SU-DHL-6 (cell line): ENCODE results near the gene SF3B2.

Experiments used
- H2AFZ ChIP-seq: fragments of 200-600 bp; sonication (generic); 2 replicates; pipeline ENCODE4 v1.6.1; 2014; ENCODE audit warnings: low read depth, mild to moderate bottlenecking, moderate library complexity, mixed read lengths, antibody characterized with exemption, low read length; ENCODE audit not compliant: severe bottlenecking
- H3F3A ChIP-seq: fragments of 200-600 bp; shearing (Covaris generic); 2 replicates; pipeline ENCODE4 v1.6.0; 2016; ENCODE audit warnings: antibody characterized with exemption, mild to moderate bottlenecking; ENCODE audit not compliant: insufficient read depth
- H3K27ac ChIP-seq: fragments of 200-600 bp; sonication (generic); 2 replicates; pipeline ENCODE4 v1.5.1; 2016; ENCODE audit warnings: low read depth, mild to moderate bottlenecking, low read length, moderate library complexity, mixed read lengths
- H3K27me3 ChIP-seq: fragments of 200-600 bp; sonication (generic), shearing (Covaris generic); 2 replicates; pipeline ENCODE4 v1.6.0; 2014; ENCODE audit warnings: mild to moderate bottlenecking, low read length
- H3K36me3 ChIP-seq: fragments of 200-600 bp; sonication (generic); 2 replicates; pipeline ENCODE4 v1.6.1; 2014; ENCODE audit warnings: mild to moderate bottlenecking, low read length, mixed read lengths
- H3K4me2 ChIP-seq: fragments of 300-600, 200-600 bp; shearing (Covaris generic), sonication (generic); 2 replicates; pipeline ENCODE4 v1.6.0; 2014; ENCODE audit warnings: low read length, low read depth, mild to moderate bottlenecking; ENCODE audit not compliant: poor library complexity, severe bottlenecking
- H3K4me3 ChIP-seq: fragments of 200-600 bp; sonication (generic); 2 replicates; pipeline ENCODE4 v1.5.1; 2014; ENCODE audit warnings: antibody characterized with exemption, low read length, mild to moderate bottlenecking, mixed read lengths; ENCODE audit not compliant: insufficient read depth, poor library complexity, severe bottlenecking
- H3K79me2 ChIP-seq: fragments of 200-600 bp; sonication (generic); 2 replicates; pipeline ENCODE4 v1.6.1; 2014; ENCODE audit warnings: mild to moderate bottlenecking, low read length, moderate library complexity; ENCODE audit not compliant: insufficient read depth
- H3K9ac ChIP-seq: fragments of 200-600 bp; sonication (generic); 2 replicates; pipeline ENCODE4 v1.7.0; 2014; ENCODE audit warnings: mild to moderate bottlenecking, low read length
- H3K9me2 ChIP-seq: fragments of 200-600 bp; sonication (generic); replicated peaks from 2 replicates; pipeline ENCODE4 v1.6.1; 2014; ENCODE audit warnings: low read length; ENCODE audit not compliant: insufficient read depth
- H3K9me3 ChIP-seq: fragments of 200-600 bp; sonication (generic); 2 replicates; pipeline ENCODE4 v1.6.1; 2014; ENCODE audit warnings: low read length, mixed read lengths; ENCODE audit not compliant: insufficient read depth
- H4K20me1 ChIP-seq: fragments of 200-600 bp; sonication (generic); 2 replicates; pipeline ENCODE4 v1.6.1; 2014; ENCODE audit warnings: low read depth, mild to moderate bottlenecking, antibody characterized with exemption, low read length, moderate library complexity, mixed read lengths
- EZH2phosphoT487 ChIP-seq: fragments of 200-600 bp; sonication (generic), shearing (Covaris generic); conservative IDR thresholded peaks from 2 replicates; pipeline ENCODE4 v1.6.1; 2018; ENCODE audit warnings: mild to moderate bottlenecking, antibody characterized with exemption, low read length, moderate library complexity, mixed read lengths
- TF ChIP-seq, protein P1 (sequence below): fragments of 200-600 bp; sonication (generic); IDR thresholded peaks from one replicate; pipeline ENCODE4 v1.5.1; 2017; ENCODE audit warnings: antibody characterized with exemption, mild to moderate bottlenecking, low read length, moderate library complexity; ENCODE audit not compliant: insufficient read depth, poor library complexity, severe bottlenecking

SF3B2 gene

DNA sequence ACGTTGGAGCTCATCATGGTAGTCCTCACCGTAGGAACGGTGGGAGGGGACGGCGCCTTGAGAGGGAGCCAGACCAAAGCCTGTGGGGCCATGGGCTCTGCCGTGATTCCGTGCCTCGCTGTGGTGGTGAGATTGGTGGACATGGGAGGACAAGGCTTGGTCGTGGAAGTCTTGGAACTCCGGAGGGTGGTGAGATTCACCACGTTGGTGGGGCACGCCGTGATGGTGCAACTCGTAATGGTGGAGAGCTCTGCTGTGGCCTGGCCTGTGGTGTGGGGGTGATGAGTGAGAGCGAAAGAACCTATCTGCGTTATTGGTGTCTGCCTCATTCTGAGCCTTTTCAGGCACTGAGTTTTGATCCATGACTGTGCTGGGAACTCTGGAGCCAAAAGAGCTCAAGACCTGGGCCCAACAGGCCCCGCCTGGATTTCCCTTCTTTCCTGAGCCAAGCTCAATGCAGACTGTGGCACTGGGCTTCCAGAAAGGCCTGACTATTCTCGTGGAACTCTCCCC, 26.1 kb upstream of the SF3B2 start, which contains the start of gene CATSPER1:
TSS of gene CATSPER1 (minus strand) at position 463 of the 513 bp plus-strand sequence. CDS start at position 363, 100 bp downstream.
- Histone ChIP-seq H3K27ac (no peak within 1 kb of the TSS), H3K4me2 (no peak within 1 kb of the TSS), H3K9ac (no peak within 1 kb of the TSS), H3F3A (no peaks in the 10 kb centered on the region), H3K4me3 (no peak within 1 kb of the TSS), H4K20me1 (no peaks in the 10 kb centered on the region), H3K36me3 (no peaks in the 10 kb centered on the region), H2AFZ (no peak within 1 kb of the TSS), H3K9me3 (no peaks in the 10 kb centered on the region), H3K9me2 (no peaks in the 10 kb centered on the region), H3K79me2 (no peaks in the 10 kb centered on the region), H3K27me3 (no peaks in the 10 kb centered on the region)
- TF ChIP-seq, protein P1, sequence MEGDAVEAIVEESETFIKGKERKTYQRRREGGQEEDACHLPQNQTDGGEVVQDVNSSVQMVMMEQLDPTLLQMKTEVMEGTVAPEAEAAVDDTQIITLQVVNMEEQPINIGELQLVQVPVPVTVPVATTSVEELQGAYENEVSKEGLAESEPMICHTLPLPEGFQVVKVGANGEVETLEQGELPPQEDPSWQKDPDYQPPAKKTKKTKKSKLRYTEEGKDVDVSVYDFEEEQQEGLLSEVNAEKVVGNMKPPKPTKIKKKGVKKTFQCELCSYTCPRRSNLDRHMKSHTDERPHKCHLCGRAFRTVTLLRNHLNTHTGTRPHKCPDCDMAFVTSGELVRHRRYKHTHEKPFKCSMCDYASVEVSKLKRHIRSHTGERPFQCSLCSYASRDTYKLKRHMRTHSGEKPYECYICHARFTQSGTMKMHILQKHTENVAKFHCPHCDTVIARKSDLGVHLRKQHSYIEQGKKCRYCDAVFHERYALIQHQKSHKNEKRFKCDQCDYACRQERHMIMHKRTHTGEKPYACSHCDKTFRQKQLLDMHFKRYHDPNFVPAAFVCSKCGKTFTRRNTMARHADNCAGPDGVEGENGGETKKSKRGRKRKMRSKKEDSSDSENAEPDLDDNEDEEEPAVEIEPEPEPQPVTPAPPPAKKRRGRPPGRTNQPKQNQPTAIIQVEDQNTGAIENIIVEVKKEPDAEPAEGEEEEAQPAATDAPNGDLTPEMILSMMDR = no peak
- TF ChIP-seq EZH2phosphoT487 = no peak

GRCh38 chr11:66032957-66033735, 19.0 kb upstream of the SF3B2 start:
- no peaks in the 10 kb centered on the region for H3K9me3 ChIP-seq
- no peaks in the 10 kb centered on the region for H3K36me3 ChIP-seq
- TF ChIP-seq, protein P1 = no peak
- no peak for TF ChIP-seq EZH2phosphoT487
- no peak overlapping the region for H3K4me3 ChIP-seq
- H3K9me2 ChIP-seq = no peaks in the 10 kb centered on the region
- H3K9ac ChIP-seq = no peak overlapping the region
- H2AFZ ChIP-seq = no peak overlapping the region
- no peaks in the 10 kb centered on the region for H4K20me1 ChIP-seq
- H3K27me3 ChIP-seq = no peaks in the 10 kb centered on the region
- H3F3A ChIP-seq = no peaks in the 10 kb centered on the region
- no peak overlapping the region for H3K4me2 ChIP-seq
- H3K27ac ChIP-seq = no peak overlapping the region
- no peaks in the 10 kb centered on the region for H3K79me2 ChIP-seq

DNA sequence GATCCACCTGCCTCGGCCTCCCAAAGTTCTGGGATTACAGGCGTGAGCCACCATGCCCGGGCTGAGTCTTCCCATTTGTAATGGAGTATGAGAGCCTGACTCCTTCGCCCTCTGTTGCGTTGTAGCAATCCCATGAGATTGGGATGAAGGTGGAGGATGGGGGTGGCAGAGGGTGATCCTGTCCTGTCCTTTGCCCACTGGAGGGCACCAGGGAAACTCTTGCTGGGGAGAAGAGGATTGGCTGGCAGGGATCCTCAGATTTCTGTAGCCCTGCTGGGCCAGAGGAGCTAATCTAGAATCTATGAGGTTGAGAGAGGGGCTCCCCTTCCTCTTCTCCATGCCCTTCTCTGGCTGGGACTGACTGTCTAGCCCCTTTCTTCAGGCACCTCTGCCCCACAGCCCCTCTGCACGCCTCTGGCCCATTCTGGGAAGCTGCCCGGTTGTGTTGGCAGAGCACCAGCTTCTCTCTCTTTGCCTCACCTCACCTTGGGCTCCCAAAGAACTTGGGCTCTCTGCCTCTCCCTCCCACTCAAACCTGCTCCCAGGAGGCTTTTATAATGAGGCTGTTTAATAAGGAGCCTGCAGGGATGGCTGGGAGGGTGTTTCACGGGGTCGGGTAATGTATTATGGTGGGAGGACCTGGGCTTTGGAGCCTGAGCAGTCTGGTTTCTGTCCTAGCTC, 16.4 kb upstream of the SF3B2 start:
- Histone ChIP-seq H3K27ac (no peak overlapping the region), H3K4me2 (no peak overlapping the region), H3K27me3 (no peaks in the 10 kb centered on the region), H3K79me2 (no peaks in the 10 kb centered on the region), H3K9me2 (no peaks in the 10 kb centered on the region), H3K36me3 (no peaks in the 10 kb centered on the region), H3K9ac (no peak overlapping the region), H4K20me1 (no peaks in the 10 kb centered on the region), H3K9me3 (no peaks in the 10 kb centered on the region), H3F3A (no peaks in the 10 kb centered on the region), H3K4me3 (no peak overlapping the region), H2AFZ (no peak overlapping the region)
- TF ChIP-seq EZH2phosphoT487 = no peak
- TF ChIP-seq, protein P1 = no peak
